HepG2 (cell line): ENCODE measurements around the gene CD40. TPM values are rescaled to one million over a fixed set of nuclear protein-coding genes. Genes with fewer than 3 reads are reported as not detected.

Source experiments
- ARID4A ChIP-seq: sonication (generic); formaldehyde crosslinking; IDR thresholded peaks from 2 replicates; pipeline ENCODE4 v1.5.0; 2020; ENCODE audit warnings: mild to moderate bottlenecking, missing genetic modification reagents, borderline replicate concordance
- FOXM1 ChIP-seq: sonication (generic); formaldehyde crosslinking; IDR thresholded peaks from 2 replicates; pipeline ENCODE4 v1.5.0; 2020; ENCODE audit warnings: missing genetic modification reagents
- HES4 ChIP-seq: sonication (generic); formaldehyde crosslinking; IDR thresholded peaks from 2 replicates; pipeline ENCODE4 v1.9.0; 2021; ENCODE audit warnings: mild to moderate bottlenecking, missing genetic modification reagents, borderline replicate concordance
- IKZF4 ChIP-seq: sonication (generic); formaldehyde crosslinking; IDR thresholded peaks from 2 replicates; pipeline ENCODE4 v1.5.1; 2020; ENCODE audit warnings: borderline replicate concordance, mild to moderate bottlenecking, low read depth, missing genetic modification reagents; ENCODE audit errors: not compliant biosample characterization
- ISL2 ChIP-seq: sonication (generic); formaldehyde crosslinking; IDR thresholded peaks from 2 replicates; pipeline ENCODE4 v1.5.0; 2020; ENCODE audit warnings: missing genetic modification reagents
- KAT8 ChIP-seq: IDR thresholded peaks from 2 replicates; pipeline ENCODE4 v1.6.1; 2016; ENCODE audit warnings: missing genetic modification reagents, missing compliant biosample characterization
- MTA1 ChIP-seq: sonication (generic); formaldehyde crosslinking; IDR thresholded peaks from 2 replicates; pipeline ENCODE4 v1.4.0; 2020; ENCODE audit warnings: missing genetic modification reagents, mild to moderate bottlenecking, borderline replicate concordance
- NFIB ChIP-seq: sonication (generic); formaldehyde crosslinking; IDR thresholded peaks from 2 replicates; pipeline ENCODE4 v1.9.0; 2021; ENCODE audit warnings: missing genetic modification reagents, mild to moderate bottlenecking, borderline replicate concordance
- PAF1 ChIP-seq: IDR thresholded peaks from 2 replicates; pipeline ENCODE4 v1.6.1; 2016; ENCODE audit warnings: missing genetic modification reagents, missing compliant biosample characterization
- PAWR ChIP-seq: sonication (generic); formaldehyde crosslinking; IDR thresholded peaks from 2 replicates; pipeline ENCODE4 v1.4.0; 2020; ENCODE audit warnings: missing genetic modification reagents, mild to moderate bottlenecking, borderline replicate concordance
- PHF21A ChIP-seq: sonication (generic); formaldehyde crosslinking; IDR thresholded peaks from 2 replicates; pipeline ENCODE4 v1.5.0; 2020; ENCODE audit warnings: mild to moderate bottlenecking, missing genetic modification reagents
- SNAPC2 ChIP-seq: sonication (generic); formaldehyde crosslinking; IDR thresholded peaks from 2 replicates; pipeline ENCODE4 v1.8.1; 2022; ENCODE audit warnings: mild to moderate bottlenecking, missing genetic modification reagents
- SRY ChIP-seq: sonication (generic); formaldehyde crosslinking; IDR thresholded peaks from 2 replicates; pipeline ENCODE4 v1.8.0; 2022; ENCODE audit warnings: mild to moderate bottlenecking, missing genetic modification reagents
- TFDP1 ChIP-seq: IDR thresholded peaks from 2 replicates; pipeline ENCODE4 v1.6.1; 2016; ENCODE audit warnings: missing compliant biosample characterization, missing genetic modification reagents, borderline replicate concordance
- ZHX2 ChIP-seq, 2 experiments: sonication (generic) in 1 of 2; formaldehyde crosslinking in 1 of 2; IDR thresholded peaks; 2 replicates each; pipeline versions ENCODE4 v1.6.1 to v1.9.0; 2014 to 2022; ENCODE audit warnings: antibody characterized with exemption in 1 of 2, borderline replicate concordance in 1 of 2, inconsistent platforms in 1 of 2, low read depth in 1 of 2, missing genetic modification reagents in 1 of 2
- ZNF33A ChIP-seq: sonication (generic); formaldehyde crosslinking; IDR thresholded peaks from 2 replicates; pipeline ENCODE4 v1.5.1; 2020; ENCODE audit warnings: missing genetic modification reagents, mild to moderate bottlenecking, moderate library complexity, borderline replicate concordance
- ZNF496 ChIP-seq: sonication (generic); formaldehyde crosslinking; IDR thresholded peaks from 2 replicates; pipeline ENCODE4 v1.8.1; 2023; ENCODE audit warnings: mild to moderate bottlenecking, moderate library complexity, missing genetic modification reagents; ENCODE audit not compliant: insufficient replicate concordance
- ZNF546 ChIP-seq: sonication (generic); formaldehyde crosslinking; conservative IDR thresholded peaks from 2 replicates; pipeline ENCODE4 v1.8.1; 2023; ENCODE audit warnings: mild to moderate bottlenecking, missing genetic modification reagents
- ZNF558 ChIP-seq: sonication (generic); formaldehyde crosslinking; IDR thresholded peaks from 2 replicates; pipeline ENCODE4 v1.9.0; 2022; ENCODE audit warnings: mild to moderate bottlenecking, missing genetic modification reagents, borderline replicate concordance
- polyA plus RNA-seq, 8 experiments: library from polyadenylated mRNA; depleted of rRNA in 3 of 8; stranded (reverse) in 7 of 8; unstranded in 1 of 8; fragments of >200 nt; fragmentation: Illumina TruSeq in 4 of 8; extraction: Trizol in 4 of 8; gene quantifications; 2 replicates each; pipeline versions ENCODE4 v1.2.1 to v1.2.3, GENCODE V29; 2011 to 2016; ENCODE audit warnings: low read depth in 4 of 8, missing spikeins in 1 of 8, mixed read lengths in 1 of 8; ENCODE audit not compliant: insufficient read depth in 1 of 8
- total RNA-seq, 5 experiments: library from RNA; depleted of rRNA; stranded (reverse); fragments of >200 nt; fragmentation: Illumina TruSeq; extraction: Trizol; gene quantifications; 2 replicates each; pipeline ENCODE4 v1.2.3, GENCODE V29; 2016; ENCODE audit warnings: low read depth in 1 of 5

CD40 gene
- total and polyA plus RNA-seq, 2 of the 13 experiments (the other 11 are each of a cell fraction or from before 2014, with no cell fraction given): 4.6 to 13.4 TPM

- TF ChIP-seq FOXM1 (CRISPR knock-in tag) (no peak), ZHX2 (IDR thresholded peaks at IDR 0.05; ENCODE audit: low read depth) (no peak), ZHX2 (CRISPR knock-in tag; IDR thresholded peaks at IDR 0.05; ENCODE audit: borderline replicate concordance) (no peak), ZNF558 (no peak), IKZF4 (no peak), ISL2 (CRISPR knock-in tag) (peak; percentile 52; the same call in 1 of the 2 replicates), MTA1 (CRISPR knock-in tag) (no peak), SNAPC2 (CRISPR knock-in tag) (no peak), ZNF496 (CRISPR knock-in tag) (no peak), NFIB (CRISPR knock-in tag) (no peak), TFDP1 (CRISPR knock-in tag) (no peak), PAF1 (CRISPR knock-in tag) (no peak), ZNF546 (no peak), PHF21A (CRISPR knock-in tag) (no peak), SRY (CRISPR knock-in tag) (no peak), HES4 (CRISPR knock-in tag) (no peak), ZNF33A (CRISPR knock-in tag) (no peak), PAWR (CRISPR knock-in tag) (no peak), ARID4A (no peak), KAT8 (CRISPR knock-in tag) (0 out of 2 replicates have a peak, but pooled peaks have one; percentile 27)
These were observed 14.6 kb downstream of the CD40 start (continued) for GRCh38 chr20:46132705-46133120.
